Heart left ventricle (tissue), 13 donors: ENCODE data around the gene LNPEP.

Experiments
- POLR2A ChIP-seq, 2 donors: fragments of 450-650 bp; IDR thresholded peaks; one replicate each; pipeline ENCODE4 v1.6.1; 2017; ENCODE audit warnings: antibody characterized with exemption in 2 of 2, mild to moderate bottlenecking in 2 of 2, moderate library complexity in 2 of 2
- TF ChIP-seq, protein P1 (sequence below), 12 donors: fragments of 200-600 bp; sonication (generic) in 4 of 12; IDR thresholded peaks; one replicate each; pipeline versions ENCODE4 v1.5.0 to v1.8.0; 2018 to 2022; ENCODE audit warnings: antibody characterized with exemption in 12 of 12, mild to moderate bottlenecking in 5 of 12
- donor health status: ischemic (EF 13 %, LVEDD 7.1; RV severe dilation, severe dysfunction).
- donor health status: DM: no; HTN: yes; CAD: no.
- donor health status: DM: no; HTN: no; CAD: no.
- donor health status: ischemic (EF 25% LVEDD 6.9; RV normal size, moderate dysfunction).
- donor health status: ischemic (EF 25% LVEDD 5.7; RV mildly dilated, moderate dysfunction).
- donor health status: ischemic (EF 35%, LVEDD 5.7; RV mildly dilated, moderate dysfunction).
- donor health status: nonischemic (EF 11% LVEDD 7.7; RV severe dilation, severe dysfunction).
- donor health status: DM: yes; HTN: yes; CAD: no.
- donor health status: PGD.
- donor health status: ischemic (EF 29% LVEDD 5.4; RV normal size, mild dysfunction).
- donor health status: nonischemic (EF 23%, LVEDD 6.1; RV moderate dilation, normal function).

DNA sequence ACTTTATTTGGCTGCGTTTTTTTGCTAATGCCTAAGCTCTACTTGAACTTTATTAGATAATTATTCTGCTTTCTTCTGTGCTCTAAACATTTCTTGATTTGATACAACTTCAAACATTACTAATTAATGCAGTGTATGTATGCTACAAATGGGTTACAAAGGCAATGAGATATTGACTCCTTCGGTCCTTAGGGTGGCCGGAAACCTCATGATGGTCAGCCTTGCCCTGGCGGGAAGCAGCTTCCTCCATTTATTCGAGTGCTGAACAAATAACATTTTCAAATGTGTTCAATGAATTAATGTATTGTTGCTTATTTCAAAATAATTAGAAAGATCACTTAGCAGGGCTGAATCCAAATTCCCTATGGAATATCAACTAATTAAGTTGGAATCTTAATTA is 3.9 kb upstream of the LNPEP start:
- no peak for TF ChIP-seq POLR2A (IDR thresholded peaks at IDR 0.05)
- TF ChIP-seq, protein P1, sequence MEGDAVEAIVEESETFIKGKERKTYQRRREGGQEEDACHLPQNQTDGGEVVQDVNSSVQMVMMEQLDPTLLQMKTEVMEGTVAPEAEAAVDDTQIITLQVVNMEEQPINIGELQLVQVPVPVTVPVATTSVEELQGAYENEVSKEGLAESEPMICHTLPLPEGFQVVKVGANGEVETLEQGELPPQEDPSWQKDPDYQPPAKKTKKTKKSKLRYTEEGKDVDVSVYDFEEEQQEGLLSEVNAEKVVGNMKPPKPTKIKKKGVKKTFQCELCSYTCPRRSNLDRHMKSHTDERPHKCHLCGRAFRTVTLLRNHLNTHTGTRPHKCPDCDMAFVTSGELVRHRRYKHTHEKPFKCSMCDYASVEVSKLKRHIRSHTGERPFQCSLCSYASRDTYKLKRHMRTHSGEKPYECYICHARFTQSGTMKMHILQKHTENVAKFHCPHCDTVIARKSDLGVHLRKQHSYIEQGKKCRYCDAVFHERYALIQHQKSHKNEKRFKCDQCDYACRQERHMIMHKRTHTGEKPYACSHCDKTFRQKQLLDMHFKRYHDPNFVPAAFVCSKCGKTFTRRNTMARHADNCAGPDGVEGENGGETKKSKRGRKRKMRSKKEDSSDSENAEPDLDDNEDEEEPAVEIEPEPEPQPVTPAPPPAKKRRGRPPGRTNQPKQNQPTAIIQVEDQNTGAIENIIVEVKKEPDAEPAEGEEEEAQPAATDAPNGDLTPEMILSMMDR (IDR thresholded peaks at IDR 0.05): no peak
